ENCODE data around the gene RASL11B.

GRCh38 chr4:52883183-52883621 lies 21.1 kb downstream of the RASL11B start:
- no peak for TF ChIP-seq CTCF (IDR thresholded peaks at IDR 0.05)
- TF ChIP-seq POLR2A (IDR thresholded peaks at IDR 0.05): no peak

All from adrenal gland (tissue), 5 donors.